Astrocyte of the spinal cord (primary cell): ENCODE data around the gene PSD4.
"Not testable (repeated sequence)": the region's sequence is repeated elsewhere in the genome, so short reads cannot be mapped to it uniquely, and the experiment has no call there.

Experiments used
- DNase-seq: peaks from one replicate; pipeline ENCODE4 v3.0.0; 2011; ENCODE audit warnings: low read depth, low spot score
- H3K4me3 ChIP-seq: 2 replicates; pipeline ENCODE4 v1.5.1; 2011; ENCODE audit warnings: low read depth, mild to moderate bottlenecking, low read length, moderate library complexity
- in situ Hi-C: cut with HindIII; loops from 2 replicates; pipeline ENCODE4 v1.10.0; 2017; ENCODE audit warnings: low sequenced_read_pairs
- TF ChIP-seq, protein P1 (sequence below): IDR thresholded peaks from 2 replicates; pipeline ENCODE4 v1.5.1; 2012; ENCODE audit warnings: low read depth, mild to moderate bottlenecking, low read length, inconsistent platforms

Gene PSD4

DNA sequence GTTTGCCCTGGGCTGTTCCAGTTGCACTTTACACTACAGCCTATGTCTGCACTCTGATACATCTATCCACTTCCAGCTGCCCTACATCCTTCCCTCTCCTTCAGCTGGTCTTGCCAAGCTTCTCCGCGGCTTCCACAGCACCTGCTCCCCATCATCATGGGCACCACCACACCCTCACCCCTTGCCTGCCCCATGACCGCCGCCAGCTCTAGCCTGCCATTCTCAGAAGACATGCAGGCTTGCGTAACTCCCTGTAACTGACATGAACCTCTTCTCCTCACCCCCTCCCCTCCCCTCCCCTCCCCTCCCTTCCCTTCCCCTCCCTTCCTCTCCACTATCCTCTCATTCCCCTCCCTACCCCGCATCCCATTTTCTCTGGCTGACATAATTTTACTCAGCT is 59.0 kb downstream of the PSD4 start:
- in situ Hi-C loops = no loop called here
- TF ChIP-seq, protein P1, sequence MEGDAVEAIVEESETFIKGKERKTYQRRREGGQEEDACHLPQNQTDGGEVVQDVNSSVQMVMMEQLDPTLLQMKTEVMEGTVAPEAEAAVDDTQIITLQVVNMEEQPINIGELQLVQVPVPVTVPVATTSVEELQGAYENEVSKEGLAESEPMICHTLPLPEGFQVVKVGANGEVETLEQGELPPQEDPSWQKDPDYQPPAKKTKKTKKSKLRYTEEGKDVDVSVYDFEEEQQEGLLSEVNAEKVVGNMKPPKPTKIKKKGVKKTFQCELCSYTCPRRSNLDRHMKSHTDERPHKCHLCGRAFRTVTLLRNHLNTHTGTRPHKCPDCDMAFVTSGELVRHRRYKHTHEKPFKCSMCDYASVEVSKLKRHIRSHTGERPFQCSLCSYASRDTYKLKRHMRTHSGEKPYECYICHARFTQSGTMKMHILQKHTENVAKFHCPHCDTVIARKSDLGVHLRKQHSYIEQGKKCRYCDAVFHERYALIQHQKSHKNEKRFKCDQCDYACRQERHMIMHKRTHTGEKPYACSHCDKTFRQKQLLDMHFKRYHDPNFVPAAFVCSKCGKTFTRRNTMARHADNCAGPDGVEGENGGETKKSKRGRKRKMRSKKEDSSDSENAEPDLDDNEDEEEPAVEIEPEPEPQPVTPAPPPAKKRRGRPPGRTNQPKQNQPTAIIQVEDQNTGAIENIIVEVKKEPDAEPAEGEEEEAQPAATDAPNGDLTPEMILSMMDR = no peak
- no peak overlapping the region for H3K4me3 ChIP-seq
- DNase-seq = no peak

DNA sequence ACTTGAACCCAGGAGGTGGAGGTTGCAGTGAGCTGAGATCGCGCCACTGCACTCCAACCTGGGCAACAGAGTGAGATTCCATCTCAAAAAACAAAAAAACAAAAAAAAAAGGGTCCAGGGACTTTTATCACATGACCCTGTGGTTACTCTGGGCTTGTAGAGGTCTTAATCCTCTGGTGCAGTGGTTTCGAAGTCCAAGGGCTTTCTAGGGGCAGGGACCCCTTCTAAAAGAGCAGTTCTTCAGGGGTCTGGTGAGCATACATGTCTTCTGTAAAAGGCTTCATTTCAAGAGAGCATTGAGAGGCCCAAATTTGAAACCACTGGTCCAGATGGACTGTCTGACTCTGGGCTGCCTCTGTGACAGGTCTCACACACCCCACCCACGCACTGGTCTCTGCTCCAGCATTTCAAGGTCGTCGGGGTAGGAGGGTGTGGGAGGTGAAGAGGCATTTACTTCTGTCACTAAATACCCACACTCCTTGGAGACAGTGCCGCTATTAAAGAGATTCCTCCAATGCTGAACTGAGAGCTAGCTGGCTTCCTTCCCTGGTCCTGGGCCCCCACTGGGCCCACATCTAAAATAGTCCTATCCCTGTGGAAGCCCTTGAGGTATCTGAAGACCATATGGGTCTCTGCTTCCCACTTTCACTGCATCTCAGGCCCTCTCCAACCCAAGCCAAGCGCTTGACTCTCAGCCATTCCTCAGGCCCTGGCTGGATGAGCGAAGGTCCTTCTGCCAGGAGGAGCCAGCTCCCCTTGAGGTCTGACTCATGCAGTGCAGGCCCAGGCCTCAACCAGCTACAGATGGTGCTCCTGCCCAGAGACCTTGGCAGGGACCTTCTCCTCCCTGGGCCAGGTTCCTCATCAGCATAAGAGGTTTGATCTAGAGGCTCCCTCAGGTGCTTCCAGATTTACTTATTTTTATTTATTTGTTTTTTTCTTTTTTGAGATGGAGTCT is 60.1 kb downstream of the PSD4 start:
- TF ChIP-seq, protein P1 = peak; percentile 35
- no peak overlapping the region for H3K4me3 ChIP-seq
- in situ Hi-C loops = no loop called here
- no peak for DNase-seq

DNA sequence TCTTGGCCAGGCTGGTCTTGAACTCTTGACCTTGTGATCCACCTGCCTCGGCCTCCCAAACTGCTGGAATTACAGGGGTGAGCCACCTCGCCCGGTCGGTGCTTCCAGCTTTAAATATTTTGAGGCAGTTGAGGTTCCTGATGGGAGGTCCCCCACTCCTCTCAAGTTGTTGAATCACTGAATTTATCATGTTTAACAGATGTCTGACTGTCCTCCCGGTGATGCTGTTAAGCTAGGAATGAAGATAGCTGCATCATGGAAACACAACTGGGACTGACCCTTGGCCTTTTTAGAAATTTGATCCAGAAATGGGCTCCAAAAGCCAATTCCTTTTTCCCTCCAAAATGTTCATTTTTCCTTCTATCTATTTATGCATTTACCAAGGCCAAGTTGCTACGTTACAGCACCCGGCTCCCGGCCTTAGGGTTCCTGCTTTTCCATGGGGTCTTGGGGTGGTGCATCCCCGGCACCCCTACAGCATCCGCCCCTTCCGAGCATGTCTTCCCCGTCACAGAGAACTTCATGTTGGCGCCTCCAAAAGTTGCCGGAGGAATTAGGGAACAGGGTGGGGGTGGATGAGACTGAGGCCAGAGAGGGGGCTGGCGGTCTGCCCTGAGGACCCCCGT is 61.1 kb downstream of the PSD4 start:
- H3K4me3 ChIP-seq = peak overlapping the region; percentile 31
- in situ Hi-C loops = no loop called here
- DNase-seq = no peak
- TF ChIP-seq, protein P1 = no peak

DNA sequence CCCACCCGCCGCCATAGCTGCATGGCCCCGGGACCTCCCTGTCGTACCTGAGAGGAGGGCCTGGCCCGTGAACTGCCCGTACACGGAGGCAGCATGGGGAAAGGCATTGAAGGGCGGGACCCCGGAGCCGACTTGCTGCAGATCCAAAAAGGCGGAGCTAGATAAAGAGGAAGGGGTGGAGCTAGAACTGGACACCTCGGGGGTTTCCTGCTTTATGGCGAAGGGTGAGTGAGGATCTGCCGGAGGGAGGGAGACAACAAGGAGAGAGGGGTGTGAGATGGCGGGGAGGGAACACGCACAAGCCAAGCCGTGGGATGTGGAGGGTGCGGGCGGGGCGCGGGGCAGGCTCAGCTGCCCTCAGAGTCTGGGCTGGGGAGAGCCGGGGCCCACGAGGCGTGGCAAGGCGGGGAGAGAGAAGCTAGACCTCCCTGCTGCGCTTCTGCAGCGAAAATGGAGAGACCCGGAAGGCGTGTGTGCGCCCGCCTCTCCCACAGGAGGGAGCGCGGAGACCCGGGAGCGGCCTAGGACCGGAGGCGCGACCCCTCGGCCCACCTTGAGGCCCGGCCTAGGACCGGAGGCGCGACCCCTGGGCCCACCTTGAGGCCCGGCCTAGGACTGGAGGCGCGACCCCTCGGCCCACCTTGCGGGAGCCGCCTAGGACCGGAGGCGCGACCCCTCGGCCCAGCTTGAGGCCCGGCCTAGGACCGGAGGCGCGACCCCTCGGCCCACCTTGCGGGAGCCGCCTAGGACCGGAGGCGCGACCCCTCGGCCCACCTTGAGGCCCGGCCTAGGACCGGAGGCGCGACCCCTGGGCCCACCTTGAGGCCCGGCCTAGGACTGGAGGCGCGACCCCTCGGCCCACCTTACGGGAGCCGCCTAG is 61.8 kb downstream of the PSD4 start:
- in situ Hi-C loops = not testable (repeated sequence)
- peak; percentile 43 for DNase-seq
- H3K4me3 ChIP-seq = peak overlapping the region; percentile 31

DNA sequence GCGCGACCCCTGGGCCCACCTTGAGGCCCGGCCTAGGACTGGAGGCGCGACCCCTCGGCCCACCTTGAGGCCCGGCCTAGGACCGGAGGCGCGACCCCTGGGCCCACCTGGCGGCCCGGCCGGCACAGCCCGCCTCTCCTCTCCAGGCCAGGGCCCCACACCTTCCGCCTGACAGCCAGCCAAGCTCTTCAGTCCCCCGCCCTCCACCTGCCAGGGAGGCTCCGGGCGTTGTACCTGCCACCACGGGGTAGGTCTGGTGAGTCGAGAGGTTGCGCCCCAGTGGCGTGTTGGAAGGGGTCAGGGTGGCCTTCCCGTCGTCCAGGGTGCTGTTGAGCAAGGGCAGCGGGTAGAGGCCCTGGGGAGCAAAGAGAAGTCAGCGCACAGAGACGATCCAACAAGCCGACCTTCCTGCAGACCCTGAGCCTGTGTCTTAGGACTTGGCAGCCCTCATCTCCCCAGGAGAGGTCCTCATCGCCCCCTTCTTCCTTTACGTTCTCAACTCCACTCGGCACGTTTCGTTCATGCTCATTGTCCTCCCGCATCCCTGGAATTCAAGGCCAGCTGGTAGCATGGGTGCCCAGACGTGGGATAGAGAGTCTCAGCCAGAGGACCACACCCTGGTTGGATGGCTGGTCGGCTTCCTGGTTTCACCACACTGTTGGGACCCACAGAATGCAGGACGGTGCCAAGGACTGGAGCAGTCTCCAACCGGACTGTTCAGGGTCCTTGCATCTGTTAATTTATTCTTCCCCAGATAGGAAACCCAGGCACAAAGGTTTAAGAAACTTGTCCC is 62.8 kb downstream of the PSD4 start:
- TF ChIP-seq, protein P1 = no peak
- DNase-seq = no peak
- in situ Hi-C loops = no loop called here
- H3K4me3 ChIP-seq = no peak overlapping the region

DNA sequence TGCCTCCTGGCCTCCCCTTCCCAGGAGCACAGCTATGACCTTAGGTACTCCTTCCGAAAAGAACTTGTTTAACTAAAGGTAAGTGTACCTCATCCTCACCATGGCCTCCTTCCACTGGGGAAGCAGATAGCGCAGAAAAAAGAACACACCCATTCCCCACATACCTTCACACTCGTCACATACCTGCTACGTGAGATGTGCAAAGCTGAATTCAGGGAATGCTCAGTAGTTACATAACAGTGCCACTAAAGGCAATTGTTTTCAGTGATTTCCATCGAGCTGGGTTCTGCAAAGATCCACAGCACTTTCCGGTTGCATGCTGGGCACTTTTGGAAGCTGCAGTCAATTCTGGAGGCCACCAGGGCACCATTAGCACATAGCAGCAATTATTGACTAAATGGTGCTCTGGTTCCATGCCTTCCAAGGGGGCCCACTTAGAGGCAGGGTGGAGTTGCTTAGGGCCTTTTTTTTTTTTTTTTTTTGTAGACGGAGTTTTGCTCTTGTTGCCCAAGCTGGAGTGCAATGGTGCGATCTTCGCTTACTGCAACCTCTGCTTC is 63.9 kb downstream of the PSD4 start:
- no peak for DNase-seq
- TF ChIP-seq, protein P1 = no peak
- in situ Hi-C loops = no loop called here
- H3K4me3 ChIP-seq = no peak overlapping the region
